ENCODE results near the gene RILPL1.

DNA sequence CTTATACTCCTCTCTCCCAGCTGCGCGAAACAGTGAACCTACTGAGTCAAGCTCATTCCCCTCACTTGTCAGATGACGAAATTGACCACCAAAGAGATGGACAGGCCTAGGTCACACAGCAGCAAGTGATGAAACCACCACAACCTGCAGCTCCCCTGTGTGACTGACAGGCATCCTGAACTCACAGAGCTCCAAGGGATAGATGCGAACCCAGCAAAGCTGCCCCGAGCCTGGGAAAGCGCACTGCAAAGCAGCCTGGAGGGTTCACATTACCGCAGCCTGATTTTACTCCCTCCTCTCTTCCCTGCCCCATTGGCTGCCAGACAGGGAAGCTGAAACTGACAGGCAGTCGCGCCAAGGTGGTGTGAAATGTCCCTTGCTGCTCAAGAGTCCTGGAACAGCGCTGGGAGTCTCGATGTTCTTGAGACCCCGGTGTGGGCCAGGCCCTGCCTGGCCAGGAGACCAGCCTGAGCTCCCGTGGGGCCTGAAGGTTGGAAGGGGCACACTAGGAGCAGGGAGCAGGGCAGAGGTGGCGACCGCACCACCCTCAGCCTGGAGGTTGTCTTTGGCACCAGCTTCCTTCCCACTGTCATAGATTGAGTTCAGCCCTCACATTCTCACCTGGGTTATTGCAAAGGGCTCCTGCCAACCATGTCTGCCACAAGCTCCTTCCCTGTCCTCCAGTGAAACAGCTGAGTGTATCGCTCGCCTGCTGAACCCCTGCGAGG, 39.2 kb downstream of the RILPL1 start:
- no peak for TF ChIP-seq YY1 (IDR thresholded peaks at IDR 0.05; ENCODE audit: low read depth)
- no peak for TF ChIP-seq EP300 (IDR thresholded peaks at IDR 0.05; ENCODE audit: borderline replicate concordance)
- no peak for TF ChIP-seq CEBPB (IDR thresholded peaks at IDR 0.05)
- no peak for TF ChIP-seq RAD21 (IDR thresholded peaks at IDR 0.05; ENCODE audit: low read depth)
- TF ChIP-seq FOXM1 (IDR thresholded peaks at IDR 0.05; ENCODE audit: borderline replicate concordance, low read depth), result no peak
- TF ChIP-seq ZBTB7A (IDR thresholded peaks at IDR 0.05; ENCODE audit: low read depth), result no peak
- TF ChIP-seq, protein P1, sequence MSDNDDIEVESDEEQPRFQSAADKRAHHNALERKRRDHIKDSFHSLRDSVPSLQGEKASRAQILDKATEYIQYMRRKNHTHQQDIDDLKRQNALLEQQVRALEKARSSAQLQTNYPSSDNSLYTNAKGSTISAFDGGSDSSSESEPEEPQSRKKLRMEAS (IDR thresholded peaks at IDR 0.05), result no peak
- TF ChIP-seq, protein P2, sequence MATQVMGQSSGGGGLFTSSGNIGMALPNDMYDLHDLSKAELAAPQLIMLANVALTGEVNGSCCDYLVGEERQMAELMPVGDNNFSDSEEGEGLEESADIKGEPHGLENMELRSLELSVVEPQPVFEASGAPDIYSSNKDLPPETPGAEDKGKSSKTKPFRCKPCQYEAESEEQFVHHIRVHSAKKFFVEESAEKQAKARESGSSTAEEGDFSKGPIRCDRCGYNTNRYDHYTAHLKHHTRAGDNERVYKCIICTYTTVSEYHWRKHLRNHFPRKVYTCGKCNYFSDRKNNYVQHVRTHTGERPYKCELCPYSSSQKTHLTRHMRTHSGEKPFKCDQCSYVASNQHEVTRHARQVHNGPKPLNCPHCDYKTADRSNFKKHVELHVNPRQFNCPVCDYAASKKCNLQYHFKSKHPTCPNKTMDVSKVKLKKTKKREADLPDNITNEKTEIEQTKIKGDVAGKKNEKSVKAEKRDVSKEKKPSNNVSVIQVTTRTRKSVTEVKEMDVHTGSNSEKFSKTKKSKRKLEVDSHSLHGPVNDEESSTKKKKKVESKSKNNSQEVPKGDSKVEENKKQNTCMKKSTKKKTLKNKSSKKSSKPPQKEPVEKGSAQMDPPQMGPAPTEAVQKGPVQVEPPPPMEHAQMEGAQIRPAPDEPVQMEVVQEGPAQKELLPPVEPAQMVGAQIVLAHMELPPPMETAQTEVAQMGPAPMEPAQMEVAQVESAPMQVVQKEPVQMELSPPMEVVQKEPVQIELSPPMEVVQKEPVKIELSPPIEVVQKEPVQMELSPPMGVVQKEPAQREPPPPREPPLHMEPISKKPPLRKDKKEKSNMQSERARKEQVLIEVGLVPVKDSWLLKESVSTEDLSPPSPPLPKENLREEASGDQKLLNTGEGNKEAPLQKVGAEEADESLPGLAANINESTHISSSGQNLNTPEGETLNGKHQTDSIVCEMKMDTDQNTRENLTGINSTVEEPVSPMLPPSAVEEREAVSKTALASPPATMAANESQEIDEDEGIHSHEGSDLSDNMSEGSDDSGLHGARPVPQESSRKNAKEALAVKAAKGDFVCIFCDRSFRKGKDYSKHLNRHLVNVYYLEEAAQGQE (IDR thresholded peaks at IDR 0.05; ENCODE audit: low read depth), result no peak
- no peak for TF ChIP-seq EGR1 (IDR thresholded peaks at IDR 0.05)
- TF ChIP-seq TAF1 (IDR thresholded peaks at IDR 0.05; ENCODE audit: low read depth), result no peak
- TF ChIP-seq, protein P3, sequence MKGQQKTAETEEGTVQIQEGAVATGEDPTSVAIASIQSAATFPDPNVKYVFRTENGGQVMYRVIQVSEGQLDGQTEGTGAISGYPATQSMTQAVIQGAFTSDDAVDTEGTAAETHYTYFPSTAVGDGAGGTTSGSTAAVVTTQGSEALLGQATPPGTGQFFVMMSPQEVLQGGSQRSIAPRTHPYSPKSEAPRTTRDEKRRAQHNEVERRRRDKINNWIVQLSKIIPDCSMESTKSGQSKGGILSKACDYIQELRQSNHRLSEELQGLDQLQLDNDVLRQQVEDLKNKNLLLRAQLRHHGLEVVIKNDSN (IDR thresholded peaks at IDR 0.05), result no peak
- no peak for TF ChIP-seq TEAD4 (IDR thresholded peaks at IDR 0.05)
- TF ChIP-seq CREB1 (IDR thresholded peaks at IDR 0.05; ENCODE audit: low read depth), result no peak
- no peak for TF ChIP-seq TCF12 (IDR thresholded peaks at IDR 0.05; ENCODE audit: low read depth)
